Bronchial epithelial cell (primary cell): Measurements from ENCODE around the gene DLGAP1. TPM values are rescaled to one million over a fixed set of nuclear protein-coding genes. Genes with fewer than 3 reads are reported as not detected.

ENCODE experiments used
- DNase-seq: peaks from one replicate; pipeline ENCODE4 v3.0.0-alpha.2; 2010; ENCODE audit warnings: low read depth
- FAIRE-seq: peaks from 2 replicates; lab custom pipeline; 2011; peaks lifted over from hg19 to GRCh38; lab: Jason Lieb, UNC
- H3K27me3 ChIP-seq: 2 replicates; pipeline ENCODE4 v1.5.1; 2011; ENCODE audit warnings: low read length; ENCODE audit not compliant: control insufficient read depth, insufficient read depth
- H3K36me3 ChIP-seq: 2 replicates; pipeline ENCODE4 v1.5.1; 2011; ENCODE audit warnings: low read length; ENCODE audit not compliant: control insufficient read depth, insufficient read depth
- H3K4me3 ChIP-seq: 2 replicates; pipeline ENCODE4 v1.5.1; 2011; ENCODE audit warnings: mild to moderate bottlenecking, low read depth, low read length, control low read depth
- total RNA-seq: library from RNA; depleted of rRNA; stranded (reverse); fragments of >200 nt; gene quantifications from 2 replicates; pipeline ENCODE4 v1.2.1, GENCODE V29; 2014
- TF ChIP-seq, protein P1 (sequence below): IDR thresholded peaks from 2 replicates; pipeline ENCODE4 v1.5.1; 2011; ENCODE audit warnings: mild to moderate bottlenecking, moderate library complexity, low read length, control low read depth, inconsistent platforms; ENCODE audit not compliant: insufficient read depth, severe bottlenecking

The DLGAP1 gene
- total RNA-seq, 1 donor from 2014 or later: not detected

DNA sequence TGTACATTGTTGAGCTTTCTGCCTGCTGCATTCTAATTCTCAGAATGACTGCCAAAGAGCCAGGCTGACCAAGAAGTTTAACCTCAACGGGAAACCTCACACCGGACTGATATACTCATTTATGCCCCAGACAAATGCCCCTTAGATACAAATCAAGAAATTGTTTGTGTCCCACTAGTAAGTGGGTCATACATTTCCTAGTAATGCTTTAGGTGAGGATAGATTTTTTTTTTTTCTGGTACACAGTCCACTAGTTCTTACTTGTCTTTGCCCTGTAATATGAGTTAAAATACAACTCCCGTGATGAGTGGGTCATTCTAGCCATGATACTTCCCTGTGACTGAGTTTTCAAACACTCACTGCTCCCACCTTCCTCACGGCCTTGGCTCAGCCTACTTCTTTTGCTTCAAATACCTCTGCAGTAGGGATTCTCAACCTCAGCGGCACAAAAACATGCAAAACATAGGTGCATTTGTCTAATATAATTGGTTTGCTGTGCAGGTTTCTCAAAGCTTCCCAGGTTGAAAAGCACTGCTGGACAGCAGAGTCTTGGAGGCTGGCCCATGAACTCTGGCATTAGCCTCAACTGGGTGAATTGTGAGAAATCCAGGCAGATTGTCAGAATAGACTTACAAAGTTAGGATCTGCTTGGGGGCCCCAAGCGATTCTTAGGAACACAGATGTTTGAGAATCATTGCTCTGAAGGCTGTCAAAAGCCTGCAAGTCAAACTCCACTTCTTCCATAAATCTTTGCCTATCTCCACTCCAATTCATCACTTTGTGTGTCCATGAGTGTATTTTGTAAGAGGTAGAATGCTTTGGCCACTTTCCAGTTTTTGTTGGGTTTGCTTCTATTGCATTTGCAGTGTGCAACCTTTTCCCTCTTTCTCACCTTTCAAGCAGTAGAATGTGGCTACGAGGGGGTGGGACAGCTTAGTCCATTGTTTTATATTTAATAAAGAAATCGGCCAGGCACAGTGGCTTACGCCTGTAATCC is 969.7 kb downstream of the DLGAP1 start:
- DNase-seq (peak; percentile 49), FAIRE-seq (no peak)
- H3K27me3 ChIP-seq: no peaks in the 10 kb centered on the region
- TF ChIP-seq, protein P1, sequence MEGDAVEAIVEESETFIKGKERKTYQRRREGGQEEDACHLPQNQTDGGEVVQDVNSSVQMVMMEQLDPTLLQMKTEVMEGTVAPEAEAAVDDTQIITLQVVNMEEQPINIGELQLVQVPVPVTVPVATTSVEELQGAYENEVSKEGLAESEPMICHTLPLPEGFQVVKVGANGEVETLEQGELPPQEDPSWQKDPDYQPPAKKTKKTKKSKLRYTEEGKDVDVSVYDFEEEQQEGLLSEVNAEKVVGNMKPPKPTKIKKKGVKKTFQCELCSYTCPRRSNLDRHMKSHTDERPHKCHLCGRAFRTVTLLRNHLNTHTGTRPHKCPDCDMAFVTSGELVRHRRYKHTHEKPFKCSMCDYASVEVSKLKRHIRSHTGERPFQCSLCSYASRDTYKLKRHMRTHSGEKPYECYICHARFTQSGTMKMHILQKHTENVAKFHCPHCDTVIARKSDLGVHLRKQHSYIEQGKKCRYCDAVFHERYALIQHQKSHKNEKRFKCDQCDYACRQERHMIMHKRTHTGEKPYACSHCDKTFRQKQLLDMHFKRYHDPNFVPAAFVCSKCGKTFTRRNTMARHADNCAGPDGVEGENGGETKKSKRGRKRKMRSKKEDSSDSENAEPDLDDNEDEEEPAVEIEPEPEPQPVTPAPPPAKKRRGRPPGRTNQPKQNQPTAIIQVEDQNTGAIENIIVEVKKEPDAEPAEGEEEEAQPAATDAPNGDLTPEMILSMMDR: no peak
- no peak overlapping the region for H3K4me3 ChIP-seq
- H3K36me3 ChIP-seq: no peaks in the 10 kb centered on the region

DNA sequence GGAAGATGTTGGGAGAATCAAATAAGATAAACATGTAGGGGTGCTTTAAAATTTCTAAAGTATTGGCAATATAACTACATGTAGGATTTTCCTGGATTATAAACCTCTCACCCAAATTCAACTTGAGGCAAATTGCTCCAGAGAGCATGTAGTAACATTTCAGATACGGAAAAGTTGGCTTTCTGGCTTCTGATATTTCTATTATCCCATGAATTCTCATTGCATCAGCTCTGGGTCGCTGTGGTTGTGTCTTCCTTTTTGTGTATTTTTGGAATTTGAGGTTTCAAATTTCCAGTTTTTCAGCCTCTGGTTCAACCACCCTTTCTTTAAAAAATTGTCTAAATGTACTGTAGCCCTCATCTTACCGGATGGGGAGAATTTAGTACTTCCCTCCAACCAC is 972.8 kb downstream of the DLGAP1 start:
- Histone ChIP-seq H3K27me3 (no peaks in the 10 kb centered on the region), H3K4me3 (no peak overlapping the region), H3K36me3 (no peaks in the 10 kb centered on the region)
- DNase-seq: no peak
- FAIRE-seq: no peak
- TF ChIP-seq, protein P1: no peak

- FAIRE-seq (no peak), DNase-seq (peak; percentile 45)
- H3K36me3 ChIP-seq: no peaks in the 10 kb centered on the region
- TF ChIP-seq, protein P1: peak; percentile 60
- no peaks in the 10 kb centered on the region for H3K27me3 ChIP-seq
- no peak overlapping the region for H3K4me3 ChIP-seq
Observed at GRCh38 chr18:3481696-3482210, 973.4 kb downstream of the DLGAP1 start.

- TF ChIP-seq, protein P1: no peak
- no peak for DNase-seq
- peak; percentile 36 for FAIRE-seq
- H3K4me3 ChIP-seq: no peak overlapping the region
- no peaks in the 10 kb centered on the region for H3K27me3 ChIP-seq
- H3K36me3 ChIP-seq: no peaks in the 10 kb centered on the region
Observed at GRCh38 chr18:3480827-3481573, 974.1 kb downstream of the DLGAP1 start.

- DNase-seq: no peak
- H3K36me3 ChIP-seq: no peaks in the 10 kb centered on the region
- H3K27me3 ChIP-seq: no peaks in the 10 kb centered on the region
- TF ChIP-seq, protein P1: no peak
- no peak overlapping the region for H3K4me3 ChIP-seq
- peak; percentile 47 for FAIRE-seq
Observed at GRCh38 chr18:3479978-3480509, 975.1 kb downstream of the DLGAP1 start.
